ENCODE data around the gene FHOD3. TPM values are rescaled to one million over a fixed set of nuclear protein-coding genes. Genes with fewer than 3 reads are reported as not detected.

FHOD3 gene
- total and polyA plus RNA-seq, 2 of the 4 experiments (the other 2 are of a cell fraction), result 14.6 to 16.0 TPM

- Histone ChIP-seq H3K18ac (ENCODE audit: low read depth, low read length) (no peak overlapping the region), H3K9me1 (ENCODE audit: insufficient read depth, low read length) (peaks cover 15% of the 10 kb centered on the region), H4K91ac (ENCODE audit: insufficient read depth, low read depth, low read length) (no peak overlapping the region), H2AK9ac (replicated peaks; ENCODE audit: low read depth, low read length, poor library complexity) (no peak overlapping the region), H4K5ac (ENCODE audit: low read depth, low read length) (no peak overlapping the region), H3K9me3 (ENCODE audit: control insufficient read depth, insufficient read depth, low read length) (no peaks in the 10 kb centered on the region), H2AK5ac (ENCODE audit: low read depth, low read length) (no peak overlapping the region), H3K56ac (ENCODE audit: extremely low read depth, insufficient read depth, low read length) (no peak overlapping the region), H3K9ac (ENCODE audit: low read depth, low read length) (no peak overlapping the region), H2BK20ac (ENCODE audit: low read depth, low read length) (no peak overlapping the region), H3K4me1 (ENCODE audit: control insufficient read depth, insufficient read depth, low read length) (peaks cover 7% of the 10 kb centered on the region), H2BK15ac (ENCODE audit: low read depth, low read length) (no peak overlapping the region), H2BK120ac (ENCODE audit: low read depth, low read length) (no peak overlapping the region), H3K27ac (ENCODE audit: insufficient read depth, low read length) (no peak overlapping the region), H4K20me1 (ENCODE audit: insufficient read depth, low read length) (no peaks in the 10 kb centered on the region; the same call in 1 of the 2 replicates), H3K79me1 (ENCODE audit: low read depth in 1 of 2, low read length in 2 of 2) (peaks cover 9 to 16% of the 10 kb centered on the region in 2 experiments; a peak in 2 of 4 replicates), H2BK5ac (ENCODE audit: low read depth, low read length, poor library complexity, severe bottlenecking) (no peak overlapping the region), H4K8ac (ENCODE audit: low read depth in 2 of 2, low read length in 2 of 2) (no peak overlapping the region), H3K23ac (ENCODE audit: low read depth, low read length) (no peak overlapping the region), H3K4ac (ENCODE audit: low read depth, low read length) (no peak overlapping the region), H3K27me3 (ENCODE audit: control insufficient read depth, insufficient read depth, low read length) (no peaks in the 10 kb centered on the region), H3K4me2 (ENCODE audit: low read depth, low read length) (no peak overlapping the region), H3K14ac (replicated peaks; ENCODE audit: low read depth, low read length) (no peak overlapping the region), H3K4me3 (ENCODE audit: insufficient read depth, low read depth, low read length) (no peak overlapping the region), H2AFZ (replicated peaks; ENCODE audit: low read length, poor library complexity) (no peak overlapping the region), H3K36me3 (ENCODE audit: control insufficient read depth, insufficient read depth, low read length) (no peaks in the 10 kb centered on the region)
- in situ Hi-C loops (cut with MboI; ENCODE audit: low sequenced_read_pairs), result no loop called here
- intact Hi-C loops (cut with micrococcal nuclease), result no loop called here
- POLR2A ChIA-PET (ENCODE audit: unreplicated experiment), result no interaction called here
- no CpG with 5 or more reads among the region's 1 CpG for WGBS, 2 experiments (ENCODE audit: extremely low coverage in 2 of 2, insufficient read length in 1 of 2)
- dilution Hi-C loops (cut with HindIII; ENCODE audit: low sequenced_read_pairs, unreplicated experiment), result no loop called here
- TF ChIP-seq RFX5 (IDR thresholded peaks at IDR 0.05; ENCODE audit: low read depth, low read length) (no peak), USF2 (IDR thresholded peaks at IDR 0.05; ENCODE audit: low read depth, low read length) (no peak), SMC3 (IDR thresholded peaks at IDR 0.05; ENCODE audit: low read depth, low read length) (no peak)
- TF ChIP-seq, protein P1, sequence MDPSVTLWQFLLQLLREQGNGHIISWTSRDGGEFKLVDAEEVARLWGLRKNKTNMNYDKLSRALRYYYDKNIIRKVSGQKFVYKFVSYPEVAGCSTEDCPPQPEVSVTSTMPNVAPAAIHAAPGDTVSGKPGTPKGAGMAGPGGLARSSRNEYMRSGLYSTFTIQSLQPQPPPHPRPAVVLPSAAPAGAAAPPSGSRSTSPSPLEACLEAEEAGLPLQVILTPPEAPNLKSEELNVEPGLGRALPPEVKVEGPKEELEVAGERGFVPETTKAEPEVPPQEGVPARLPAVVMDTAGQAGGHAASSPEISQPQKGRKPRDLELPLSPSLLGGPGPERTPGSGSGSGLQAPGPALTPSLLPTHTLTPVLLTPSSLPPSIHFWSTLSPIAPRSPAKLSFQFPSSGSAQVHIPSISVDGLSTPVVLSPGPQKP (IDR thresholded peaks at IDR 0.05; ENCODE audit: borderline replicate concordance, low read depth, low read length), result no peak
- no peak for ATAC-seq (ENCODE audit: low read depth)
- CTCF ChIA-PET, result no interaction called here
- BruUV-seq (replicated peaks), result no TSS peak
- no peak for DNase-seq
These were observed 28.3 kb downstream of the FHOD3 start for GRCh38 chr18:36325846-36326245.

Measured in IMR-90 (cell line).